SH-SY5Y (cell line): ENCODE results near the gene SOST.

Experiments
- GATA2 ChIP-seq: IDR thresholded peaks from 2 replicates; pipeline ENCODE4 v1.6.1; 2011; ENCODE audit warnings: mild to moderate bottlenecking, low read depth, low read length
- GATA3 ChIP-seq: IDR thresholded peaks from 2 replicates; pipeline ENCODE4 v1.6.1; 2011; ENCODE audit warnings: low read depth, mild to moderate bottlenecking, low read length, moderate library complexity

GRCh38 chr17:43713494-43714162 is 45.0 kb downstream of the SOST start:
- TF ChIP-seq GATA3: no peak
- TF ChIP-seq GATA2: no peak
